Measurements from ENCODE around the gene GNLY. TPM values are rescaled to one million over a fixed set of nuclear protein-coding genes. Genes with fewer than 3 reads are reported as not detected.

Gene GNLY
- 0.54 TPM in 1 of 5 replicates, not detected in the others for total RNA-seq (2022; extraction: Qiagen RNA extraction; ENCODE audit: low read depth)

GRCh38 chr2:85694052-85695025 is at the start of gene GNLY:
Gene GNLY (plus strand): TSS chr2:85694358. CDS start chr2:85694419, 61 bp downstream.

GRCh38 chr2:85668009-85668856 is 25.9 kb upstream of the GNLY start, which contains the start of gene SFTPB:
Gene SFTPB (minus strand): TSS chr2:85668199. CDS start chr2:85668183, 16 bp downstream.

Other genes starting within 250 kb of the GNLY start
- gene MAT2A, start 155.2 kb upstream of the GNLY start, total RNA-seq (2022; extraction: Qiagen RNA extraction; ENCODE audit: low read depth): 446 to 524 TPM (median 495 TPM) in 5 replicates
- 39.4 to 45.2 TPM (median 45.0 TPM) in 5 replicates for gene GGCX, start 132.9 kb upstream of the GNLY start, total RNA-seq (2022; extraction: Qiagen RNA extraction; ENCODE audit: low read depth)
- gene VAMP8, start 116.8 kb upstream of the GNLY start, total RNA-seq (2022; extraction: Qiagen RNA extraction; ENCODE audit: low read depth): 12.9 to 20.2 TPM (median 16.3 TPM) in 5 replicates
- gene VAMP5, start 109.9 kb upstream of the GNLY start, total RNA-seq (2022; extraction: Qiagen RNA extraction; ENCODE audit: low read depth): 0.15 TPM in 1 of 5 replicates, not detected in the others
- 182 to 196 TPM (median 191 TPM) in 5 replicates for gene RNF181, start 98.6 kb upstream of the GNLY start, total RNA-seq (2022; extraction: Qiagen RNA extraction; ENCODE audit: low read depth)
- gene TMEM150A, start 91.7 kb upstream of the GNLY start, total RNA-seq (2022; extraction: Qiagen RNA extraction; ENCODE audit: low read depth): 9.3 to 13.0 TPM (median 12.3 TPM) in 5 replicates
- gene C2orf68, start 82.3 kb upstream of the GNLY start, total RNA-seq (2022; extraction: Qiagen RNA extraction; ENCODE audit: low read depth): 16.8 to 28.0 TPM (median 26.6 TPM) in 5 replicates
- 67.9 to 77.8 TPM (median 71.8 TPM) in 5 replicates for gene USP39, start 78.2 kb upstream of the GNLY start, total RNA-seq (2022; extraction: Qiagen RNA extraction; ENCODE audit: low read depth)
- gene SFTPB, start 26.2 kb upstream of the GNLY start, total RNA-seq (2022; extraction: Qiagen RNA extraction; ENCODE audit: low read depth): 0.07 to 0.28 TPM (median 0.16 TPM) in 4 of 5 replicates, not detected in the other
- 3.6 to 7.1 TPM (median 4.5 TPM) in 5 replicates for gene ATOH8, start 59.6 kb downstream of the GNLY start, total RNA-seq (2022; extraction: Qiagen RNA extraction; ENCODE audit: low read depth)
- gene ST3GAL5, start 194.6 kb downstream of the GNLY start, total RNA-seq (2022; extraction: Qiagen RNA extraction; ENCODE audit: low read depth): 31.0 to 37.1 TPM (median 35.8 TPM) in 5 replicates